ENCODE results near the gene CTNNBL1. TPM values are rescaled to one million over a fixed set of nuclear protein-coding genes. Genes with fewer than 3 reads are reported as not detected.

CTNNBL1 gene
- total and polyA plus RNA-seq, 2 experiments from 2014 or later: 25.3 to 53.7 TPM

- 39 to 44% methylated on average over 4 of the region's 4 CpGs for WGBS, 2 experiments (ENCODE audit: low coverage in 1 of 2, low lambda C conversion rate in 2 of 2, missing lambda C conversion rate in 2 of 2)
- Histone ChIP-seq H3K4me1 (ENCODE audit: insufficient read depth) (peaks cover 4% of the 10 kb centered on the region), H3K79me2 (ENCODE audit: insufficient read depth) (peaks cover 5% of the 10 kb centered on the region; the same call in 1 of the 2 replicates), H3K27me3 (replicated peaks; ENCODE audit: insufficient read depth) (no peaks in the 10 kb centered on the region), H2AFZ (no peak overlapping the region), H3K9ac (no peak overlapping the region), H3K36me3 (ENCODE audit: low read depth) (no peaks in the 10 kb centered on the region), H3F3A (ENCODE audit: insufficient read depth) (peaks cover 2% of the 10 kb centered on the region; the same call in 1 of the 2 replicates), H3K27ac (no peak overlapping the region), H3K9me2 (ENCODE audit: insufficient read depth) (no peaks in the 10 kb centered on the region), H3K4me2 (ENCODE audit: unreplicated experiment) (no peak overlapping the region), H3K4me3 (no peak overlapping the region), H3K9me3 (ENCODE audit: low read depth) (no peaks in the 10 kb centered on the region), H4K20me1 (ENCODE audit: insufficient read depth) (no peaks in the 10 kb centered on the region)
- no peak for DNase-seq
- TF ChIP-seq EZH2phosphoT487 (IDR thresholded peaks at IDR 0.05; ENCODE audit: insufficient read depth, low read depth): no peak
- no peak for TF ChIP-seq EZH2 (IDR thresholded peaks at IDR 0.05; ENCODE audit: insufficient read depth, poor library complexity, severe bottlenecking)
- in situ Hi-C loops (cut with MboI): no loop called here
Measured at GRCh38 chr20:37828684-37829083, 134.9 kb downstream of the CTNNBL1 start.

DNA sequence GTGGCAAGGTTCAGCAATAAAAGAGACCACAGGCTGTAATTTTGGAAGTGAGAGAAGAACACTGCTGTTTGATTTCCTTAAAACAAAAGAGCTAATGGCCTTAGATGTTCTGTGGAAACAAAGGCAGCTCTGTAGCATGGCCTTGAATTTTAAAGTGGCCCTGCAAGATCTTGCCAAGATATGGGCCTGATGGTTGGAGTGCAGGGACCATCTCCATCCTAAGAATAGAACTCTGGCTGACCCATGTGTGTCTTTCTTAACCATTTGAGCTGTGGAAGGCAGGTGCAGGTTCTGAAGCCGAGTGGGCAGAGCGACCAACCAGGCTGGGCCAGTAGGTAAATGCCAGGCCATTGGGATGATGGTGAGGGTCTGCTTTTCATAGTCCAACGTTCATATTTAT is 135.3 kb downstream of the CTNNBL1 start:
- H3K4me3 ChIP-seq: no peak overlapping the region
- no peak overlapping the region for H3K27ac ChIP-seq
- no peak for DNase-seq
- H2AFZ ChIP-seq: no peak overlapping the region
- H3K79me2 ChIP-seq (ENCODE audit: insufficient read depth): peaks cover 5% of the 10 kb centered on the region; the same call in 1 of the 2 replicates
- H3K9ac ChIP-seq: no peak overlapping the region
- H3K4me2 ChIP-seq (ENCODE audit: unreplicated experiment): no peak overlapping the region
- no peaks in the 10 kb centered on the region for H4K20me1 ChIP-seq (ENCODE audit: insufficient read depth)
- 90 to 91% methylated on average over 3 of the region's 3 CpGs for WGBS, 2 experiments (ENCODE audit: low coverage in 1 of 2, low lambda C conversion rate in 2 of 2, missing lambda C conversion rate in 2 of 2)
- no peak for TF ChIP-seq EZH2 (IDR thresholded peaks at IDR 0.05; ENCODE audit: insufficient read depth, poor library complexity, severe bottlenecking)
- no peak for TF ChIP-seq EZH2phosphoT487 (IDR thresholded peaks at IDR 0.05; ENCODE audit: insufficient read depth, low read depth)
- H3F3A ChIP-seq (ENCODE audit: insufficient read depth): no peaks in the 10 kb centered on the region
- H3K9me3 ChIP-seq (ENCODE audit: low read depth): no peaks in the 10 kb centered on the region
- H3K9me2 ChIP-seq (ENCODE audit: insufficient read depth): no peaks in the 10 kb centered on the region
- in situ Hi-C loops (cut with MboI): no loop called here
- H3K36me3 ChIP-seq (ENCODE audit: low read depth): no peaks in the 10 kb centered on the region
- H3K27me3 ChIP-seq (replicated peaks; ENCODE audit: insufficient read depth): no peaks in the 10 kb centered on the region
- no peaks in the 10 kb centered on the region for H3K4me1 ChIP-seq (ENCODE audit: insufficient read depth)

GRCh38 chr20:37833221-37833896 is 139.5 kb downstream of the CTNNBL1 start:
- DNase-seq: no peak
- no peak overlapping the region for H3K4me2 ChIP-seq (ENCODE audit: unreplicated experiment)
- no peaks in the 10 kb centered on the region for H3K36me3 ChIP-seq (ENCODE audit: low read depth)
- in situ Hi-C loops (cut with MboI): no loop called here
- H3K4me1 ChIP-seq (ENCODE audit: insufficient read depth): no peaks in the 10 kb centered on the region
- no peak overlapping the region for H3K27ac ChIP-seq
- H3F3A ChIP-seq (ENCODE audit: insufficient read depth): no peaks in the 10 kb centered on the region
- H3K9ac ChIP-seq: no peak overlapping the region
- no peaks in the 10 kb centered on the region for H4K20me1 ChIP-seq (ENCODE audit: insufficient read depth)
- H2AFZ ChIP-seq: no peak overlapping the region
- H3K4me3 ChIP-seq: no peak overlapping the region
- H3K79me2 ChIP-seq (ENCODE audit: insufficient read depth): no peaks in the 10 kb centered on the region; the same call in 1 of the 2 replicates
- WGBS, 2 experiments (ENCODE audit: low coverage in 1 of 2, low lambda C conversion rate in 2 of 2, missing lambda C conversion rate in 2 of 2): 95 to 99% methylated on average over 8 of the region's 8 CpGs
- no peaks in the 10 kb centered on the region for H3K27me3 ChIP-seq (replicated peaks; ENCODE audit: insufficient read depth)
- no peak for TF ChIP-seq EZH2phosphoT487 (IDR thresholded peaks at IDR 0.05; ENCODE audit: insufficient read depth, low read depth)
- no peak for TF ChIP-seq EZH2 (IDR thresholded peaks at IDR 0.05; ENCODE audit: insufficient read depth, poor library complexity, severe bottlenecking)
- H3K9me3 ChIP-seq (ENCODE audit: low read depth): no peaks in the 10 kb centered on the region
- no peaks in the 10 kb centered on the region for H3K9me2 ChIP-seq (ENCODE audit: insufficient read depth)

GRCh38 chr20:37836926-37837325 is 143.1 kb downstream of the CTNNBL1 start:
- Histone ChIP-seq H3K9me2 (ENCODE audit: insufficient read depth) (no peaks in the 10 kb centered on the region), H3K4me2 (ENCODE audit: unreplicated experiment) (no peak overlapping the region), H3K27ac (no peak overlapping the region), H4K20me1 (ENCODE audit: insufficient read depth) (no peaks in the 10 kb centered on the region), H3K9ac (no peak overlapping the region), H3K4me1 (ENCODE audit: insufficient read depth) (no peaks in the 10 kb centered on the region), H3K79me2 (ENCODE audit: insufficient read depth) (no peaks in the 10 kb centered on the region; the same call in 1 of the 2 replicates), H3K4me3 (no peak overlapping the region), H3K27me3 (replicated peaks; ENCODE audit: insufficient read depth) (no peaks in the 10 kb centered on the region), H3F3A (ENCODE audit: insufficient read depth) (no peaks in the 10 kb centered on the region), H3K36me3 (ENCODE audit: low read depth) (0 out of 2 replicates have a peak, but pooled peaks cover 5% of the 10 kb centered on the region), H2AFZ (no peak overlapping the region), H3K9me3 (ENCODE audit: low read depth) (no peaks in the 10 kb centered on the region)
- WGBS, 2 experiments (ENCODE audit: low coverage in 1 of 2, low lambda C conversion rate in 2 of 2, missing lambda C conversion rate in 2 of 2): 67% methylated on average over 5 of the region's 5 CpGs
- TF ChIP-seq EZH2phosphoT487 (IDR thresholded peaks at IDR 0.05; ENCODE audit: insufficient read depth, low read depth) (no peak), EZH2 (IDR thresholded peaks at IDR 0.05; ENCODE audit: insufficient read depth, poor library complexity, severe bottlenecking) (no peak)
- DNase-seq: no peak
- in situ Hi-C loops (cut with MboI): no loop called here

Measured in GM23248 (cell line).